CD4-positive, alpha-beta T cell (primary cell): ENCODE measurements around the gene PPIB. TPM values are rescaled to one million over a fixed set of nuclear protein-coding genes. Genes with fewer than 3 reads are reported as not detected.

Source experiments
- ATAC-seq: fragments of 200-7000 bp; cut with Tn5 transposase; one replicate; pipeline ENCODE4 v1.10.0; 2022; ENCODE audit warnings: mild to moderate bottlenecking; ENCODE audit not compliant: poor library complexity
- CTCF ChIA-PET: fragments of 350-600 bp; sonication (Branson Sonifier 250); formaldehyde crosslinking; loops from one replicate; lab custom pipeline; 2021; ENCODE audit warnings: antibody characterized with exemption, inconsistent platforms; lab: Charles Lee
- POLR2A ChIA-PET: fragments of 350-600 bp; sonication (Branson Sonifier 250); formaldehyde crosslinking; loops from one replicate; lab custom pipeline; 2021; ENCODE audit warnings: antibody characterized with exemption, inconsistent platforms; lab: Charles Lee
- DNase-seq, 14 experiments: peaks; one replicate each; pipeline ENCODE4 v3.0.0-alpha.2; 2013 to 2020; ENCODE audit warnings: mixed read lengths in 2 of 14
- H3K27ac ChIP-seq, 2 donors: one replicate each; pipeline versions ENCODE4 v1.5.1 to v1.7.0; 2013; ENCODE audit warnings: low read length in 2 of 2, low read depth in 1 of 2, mild to moderate bottlenecking in 1 of 2
- H3K27me3 ChIP-seq, 2 experiments: 1 replicate in 1 of 2; 2 replicates in 1 of 2; pipeline versions ENCODE4 v1.6.1 to v1.7.0; 2013; ENCODE audit warnings: low read length in 2 of 2, control low read depth in 1 of 2, mild to moderate bottlenecking in 1 of 2, moderate library complexity in 1 of 2; ENCODE audit not compliant: insufficient read depth in 2 of 2, control insufficient read depth in 1 of 2
- H3K36me3 ChIP-seq: one replicate; pipeline ENCODE4 v1.6.1; 2013; ENCODE audit warnings: low read length, control low read depth; ENCODE audit not compliant: insufficient read depth
- H3K4me1 ChIP-seq: one replicate; pipeline ENCODE4 v1.6.1; 2013; ENCODE audit warnings: low read length, control low read depth; ENCODE audit not compliant: insufficient read depth
- H3K4me3 ChIP-seq: one replicate; pipeline ENCODE4 v1.5.1; 2013; ENCODE audit warnings: mild to moderate bottlenecking, low read length, moderate library complexity
- H3K9me3 ChIP-seq, 2 experiments: 1 replicate in 1 of 2; 2 replicates in 1 of 2; pipeline versions ENCODE4 v1.6.1 to v1.7.0; 2013; ENCODE audit warnings: low read length in 2 of 2, mild to moderate bottlenecking in 2 of 2, control low read depth in 1 of 2, moderate library complexity in 1 of 2; ENCODE audit not compliant: control insufficient read depth in 1 of 2, insufficient read depth in 1 of 2
- H3K27ac Mint-ChIP-seq: one replicate; pipeline ENCODE4 v1.8.0; 2020; ENCODE audit warnings: mixed read lengths
- H3K27me3 Mint-ChIP-seq: one replicate; pipeline ENCODE4 v1.8.0; 2021; ENCODE audit warnings: mixed read lengths
- H3K36me3 Mint-ChIP-seq: one replicate; pipeline ENCODE4 v1.8.0; 2021; ENCODE audit warnings: low read depth, mixed read lengths
- H3K4me1 Mint-ChIP-seq: one replicate; pipeline ENCODE4 v1.8.0; 2021; ENCODE audit warnings: low read depth, mixed read lengths
- H3K4me3 Mint-ChIP-seq: one replicate; pipeline ENCODE4 v1.8.0; 2020; ENCODE audit warnings: mild to moderate bottlenecking, mixed read lengths
- H3K9me3 Mint-ChIP-seq: one replicate; pipeline ENCODE4 v1.8.0; 2020; ENCODE audit warnings: mixed read lengths
- intact Hi-C, 2 experiments: fragments of 100-400 bp; cut with DNase I in 1 of 2; cut with micrococcal nuclease in 1 of 2; formaldehyde crosslinking; loops; one replicate each; pipeline versions ENCODE4 v1.15.1 to v1.9.0; 2023 to 2025; cut with DNase I, micrococcal nuclease
- total RNA-seq, 174 experiments: library from RNA in 2 of 174; stranded (reverse) in 2 of 174; gene quantifications; one replicate each; pipeline ENCODE4 v1.2.3 and lab custom pipeline; 2021 to 2026
- TF ChIP-seq, protein P1 (sequence below): fragments of 200-600 bp; IDR thresholded peaks from one replicate; pipeline ENCODE4 v1.8.0; 2022; ENCODE audit warnings: antibody characterized with exemption, mild to moderate bottlenecking

PPIB gene
- total RNA-seq, 2 experiments from 2014 or later, result 167 to 169 TPM

- H3K9me3 ChIP-seq, result no peaks in the 10 kb centered on the region
- no peaks in the 10 kb centered on the region for H3K27me3 ChIP-seq
- Mint-ChIP-seq H3K36me3 (peaks cover 60% of the 10 kb centered on the region), H3K27me3 (no peaks in the 10 kb centered on the region), H3K4me3 (no peak overlapping the region), H3K4me1 (no peaks in the 10 kb centered on the region), H3K27ac (peak overlapping the region; percentile 7), H3K9me3 (no peaks in the 10 kb centered on the region)
- H3K27ac ChIP-seq, result no peak overlapping the region
- ChIA-PET CTCF (no interaction called here), POLR2A (no interaction called here)
- intact Hi-C loops, result loop anchor here (2.0 to 5.0 kb wide), 3 partner anchors 147 to 517 kb away; partner anchors contain the start of gene CSNK1G1 (in 1 of the 2)
- peak in 3 of 14 experiments; percentile 19 to 27 (median 27) for DNase-seq
- no peaks in the 10 kb centered on the region for H3K4me1 ChIP-seq
- H3K4me3 ChIP-seq, result no peak overlapping the region
- TF ChIP-seq, protein P1, sequence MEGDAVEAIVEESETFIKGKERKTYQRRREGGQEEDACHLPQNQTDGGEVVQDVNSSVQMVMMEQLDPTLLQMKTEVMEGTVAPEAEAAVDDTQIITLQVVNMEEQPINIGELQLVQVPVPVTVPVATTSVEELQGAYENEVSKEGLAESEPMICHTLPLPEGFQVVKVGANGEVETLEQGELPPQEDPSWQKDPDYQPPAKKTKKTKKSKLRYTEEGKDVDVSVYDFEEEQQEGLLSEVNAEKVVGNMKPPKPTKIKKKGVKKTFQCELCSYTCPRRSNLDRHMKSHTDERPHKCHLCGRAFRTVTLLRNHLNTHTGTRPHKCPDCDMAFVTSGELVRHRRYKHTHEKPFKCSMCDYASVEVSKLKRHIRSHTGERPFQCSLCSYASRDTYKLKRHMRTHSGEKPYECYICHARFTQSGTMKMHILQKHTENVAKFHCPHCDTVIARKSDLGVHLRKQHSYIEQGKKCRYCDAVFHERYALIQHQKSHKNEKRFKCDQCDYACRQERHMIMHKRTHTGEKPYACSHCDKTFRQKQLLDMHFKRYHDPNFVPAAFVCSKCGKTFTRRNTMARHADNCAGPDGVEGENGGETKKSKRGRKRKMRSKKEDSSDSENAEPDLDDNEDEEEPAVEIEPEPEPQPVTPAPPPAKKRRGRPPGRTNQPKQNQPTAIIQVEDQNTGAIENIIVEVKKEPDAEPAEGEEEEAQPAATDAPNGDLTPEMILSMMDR, result peak; percentile 43
- no peak for ATAC-seq
- peaks cover 37% of the 10 kb centered on the region for H3K36me3 ChIP-seq
Observed at GRCh38 chr15:64209680-64210334, 47.0 kb upstream of the PPIB start.

GRCh38 chr15:64205202-64205601 lies 42.4 kb upstream of the PPIB start:
- H3K36me3 Mint-ChIP-seq, result peaks cover 62% of the 10 kb centered on the region

GRCh38 chr15:64197425-64197824 lies 34.6 kb upstream of the PPIB start:
- TF ChIP-seq, protein P1, result no peak
- ChIA-PET POLR2A (no interaction called here), CTCF (no interaction called here)
- Histone ChIP-seq H3K4me1 (no peaks in the 10 kb centered on the region), H3K4me3 (no peak overlapping the region), H3K36me3 (peaks cover 31% of the 10 kb centered on the region), H3K9me3 (no peaks in the 10 kb centered on the region), H3K27ac (no peak overlapping the region), H3K27me3 (no peaks in the 10 kb centered on the region)
- DNase-seq (no peak), ATAC-seq (no peak)
- no peaks in the 10 kb centered on the region for H3K4me1 Mint-ChIP-seq
- intact Hi-C loops, result no loop called here
- no peaks in the 10 kb centered on the region for H3K27me3 Mint-ChIP-seq
- H3K27ac Mint-ChIP-seq, result no peak overlapping the region
- H3K4me3 Mint-ChIP-seq, result no peak overlapping the region
- no peaks in the 10 kb centered on the region for H3K9me3 Mint-ChIP-seq
- peaks cover 64% of the 10 kb centered on the region for H3K36me3 Mint-ChIP-seq

More at GRCh38 chr15:64205202-64205601, 42.4 kb upstream of the PPIB start:
- CTCF ChIA-PET, result no interaction called here
- H3K27me3 ChIP-seq, result no peaks in the 10 kb centered on the region
- POLR2A ChIA-PET, result no interaction called here
- ATAC-seq, result no peak
- H3K36me3 ChIP-seq, result peaks cover 40% of the 10 kb centered on the region
- intact Hi-C loops, result loop anchor here (5.0 kb wide), 2 partner anchors 447 to 522 kb away; no protein-coding TSS in a partner anchor
- Mint-ChIP-seq H3K4me3 (no peak overlapping the region), H3K4me1 (no peaks in the 10 kb centered on the region), H3K27ac (no peak overlapping the region), H3K27me3 (no peaks in the 10 kb centered on the region), H3K9me3 (no peaks in the 10 kb centered on the region)
- H3K4me3 ChIP-seq, result no peak overlapping the region
- no peak for DNase-seq
- TF ChIP-seq, protein P1, result no peak
- H3K27ac ChIP-seq, result no peak overlapping the region
- H3K4me1 ChIP-seq, result no peaks in the 10 kb centered on the region
- H3K9me3 ChIP-seq, result no peaks in the 10 kb centered on the region
